Measurements from ENCODE around the gene TPRX2. TPM values are rescaled to one million over a fixed set of nuclear protein-coding genes. Genes with fewer than 3 reads are reported as not detected.

Gene TPRX2
- total RNA-seq, 4 donors from 2014 or later, result not detected

DNA sequence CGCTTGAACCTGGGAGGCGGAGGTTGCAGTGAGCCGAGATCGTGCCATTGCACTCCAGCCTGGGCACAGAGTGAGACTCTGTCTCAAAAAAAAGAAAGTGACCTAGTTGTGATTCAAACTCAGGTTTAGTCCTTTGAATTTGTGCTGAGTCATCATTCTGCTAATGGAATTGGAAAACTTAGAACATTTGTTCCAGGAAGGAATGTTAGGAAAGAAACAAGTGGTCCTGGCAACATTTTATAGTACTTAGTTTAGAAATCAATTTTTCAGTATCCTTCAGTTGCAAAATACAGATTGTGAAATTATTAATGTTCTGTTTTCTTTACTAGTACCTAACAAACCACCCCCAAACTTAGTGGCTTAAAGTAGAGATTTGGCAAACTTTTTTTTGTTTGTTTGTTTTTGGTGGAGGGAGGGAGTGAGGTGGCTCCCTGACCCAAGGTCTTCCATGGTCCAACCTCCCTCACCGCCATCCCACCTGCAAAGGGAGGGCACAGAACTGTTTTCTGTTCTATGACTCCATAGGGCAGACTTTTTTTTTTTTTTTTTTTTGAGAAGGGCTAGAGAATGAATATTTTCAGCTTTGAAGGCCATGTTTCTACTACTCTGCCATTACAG, 36.2 kb downstream of the TPRX2 start:
- Histone ChIP-seq H3K27me3 (no peaks in the 10 kb centered on the region), H3K36me3 (no peaks in the 10 kb centered on the region), H3K4me3 (no peak overlapping the region), H3K27ac (no peak overlapping the region), H3K4me1 (no peaks in the 10 kb centered on the region), H3K9me3 (peaks cover 0 to 5% (median 3%) of the 10 kb centered on the region in 3 donors)
- no peak for DNase-seq
- ATAC-seq, result no peak
- in situ Hi-C loops (cut with MboI; ENCODE audit: low sequenced_read_pairs in 4 of 4), result no loop called here
- no peak for TF ChIP-seq POLR2A (IDR thresholded peaks at IDR 0.05)
- TF ChIP-seq, protein P1, sequence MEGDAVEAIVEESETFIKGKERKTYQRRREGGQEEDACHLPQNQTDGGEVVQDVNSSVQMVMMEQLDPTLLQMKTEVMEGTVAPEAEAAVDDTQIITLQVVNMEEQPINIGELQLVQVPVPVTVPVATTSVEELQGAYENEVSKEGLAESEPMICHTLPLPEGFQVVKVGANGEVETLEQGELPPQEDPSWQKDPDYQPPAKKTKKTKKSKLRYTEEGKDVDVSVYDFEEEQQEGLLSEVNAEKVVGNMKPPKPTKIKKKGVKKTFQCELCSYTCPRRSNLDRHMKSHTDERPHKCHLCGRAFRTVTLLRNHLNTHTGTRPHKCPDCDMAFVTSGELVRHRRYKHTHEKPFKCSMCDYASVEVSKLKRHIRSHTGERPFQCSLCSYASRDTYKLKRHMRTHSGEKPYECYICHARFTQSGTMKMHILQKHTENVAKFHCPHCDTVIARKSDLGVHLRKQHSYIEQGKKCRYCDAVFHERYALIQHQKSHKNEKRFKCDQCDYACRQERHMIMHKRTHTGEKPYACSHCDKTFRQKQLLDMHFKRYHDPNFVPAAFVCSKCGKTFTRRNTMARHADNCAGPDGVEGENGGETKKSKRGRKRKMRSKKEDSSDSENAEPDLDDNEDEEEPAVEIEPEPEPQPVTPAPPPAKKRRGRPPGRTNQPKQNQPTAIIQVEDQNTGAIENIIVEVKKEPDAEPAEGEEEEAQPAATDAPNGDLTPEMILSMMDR (IDR thresholded peaks at IDR 0.05 in 4 of 5, conservative IDR thresholded peaks at IDR 0.05 in 1 of 5), result no peak
- intact Hi-C loops (cut with DNase I; ENCODE audit: low total_unique reads), result no loop called here

DNA sequence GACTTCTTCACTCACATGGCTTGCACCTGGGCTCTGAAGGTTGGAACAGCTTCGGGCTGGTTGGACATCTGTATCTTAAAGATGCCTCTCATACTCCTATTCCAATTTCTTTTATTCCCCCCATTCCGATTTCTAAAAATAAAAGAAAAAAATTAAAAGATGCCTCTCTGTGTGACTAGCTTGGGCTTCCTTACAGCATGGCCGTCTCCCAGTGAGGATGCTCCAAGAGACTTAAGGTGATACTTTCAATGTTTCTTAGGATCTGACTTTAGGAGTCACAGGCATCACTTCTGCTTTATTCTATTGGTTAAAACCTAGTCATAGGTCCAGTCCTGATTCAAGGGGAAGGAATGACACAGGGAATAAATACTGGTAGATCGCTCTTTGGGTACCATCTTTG, 37.0 kb downstream of the TPRX2 start:
- no peak for DNase-seq
- in situ Hi-C loops (cut with MboI; ENCODE audit: low sequenced_read_pairs in 4 of 4), result no loop called here
- intact Hi-C loops (cut with DNase I; ENCODE audit: low total_unique reads), result no loop called here
- no peak overlapping the region for H3K4me3 ChIP-seq
- TF ChIP-seq, protein P1 (IDR thresholded peaks at IDR 0.05 in 4 of 5, conservative IDR thresholded peaks at IDR 0.05 in 1 of 5), result no peak
- TF ChIP-seq POLR2A (IDR thresholded peaks at IDR 0.05), result no peak
- H3K4me1 ChIP-seq, result no peaks in the 10 kb centered on the region
- H3K27me3 ChIP-seq, result no peaks in the 10 kb centered on the region
- no peaks in the 10 kb centered on the region for H3K36me3 ChIP-seq
- ATAC-seq, result no peak
- no peak overlapping the region for H3K27ac ChIP-seq
- H3K9me3 ChIP-seq, result peaks cover 0 to 5% (median 3%) of the 10 kb centered on the region in 3 donors

DNA sequence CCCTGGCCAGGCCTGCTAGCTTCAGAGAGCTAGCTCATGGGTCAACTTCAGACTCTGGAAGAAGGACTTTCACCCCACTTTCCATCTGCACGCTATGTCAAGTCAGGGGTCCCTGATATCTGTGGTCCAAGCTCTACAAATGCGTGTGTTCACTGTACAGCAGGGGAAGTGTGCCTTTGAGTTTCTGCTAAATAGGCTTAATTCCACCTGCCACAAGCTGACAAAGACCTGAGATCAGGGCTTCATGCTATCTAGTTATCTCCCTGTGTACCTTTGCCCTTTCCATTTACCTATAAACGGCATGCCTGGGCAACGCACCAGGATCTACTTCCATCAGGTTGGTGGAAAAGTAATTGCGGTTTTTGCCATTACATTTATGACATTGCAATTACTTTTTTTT, 37.7 kb downstream of the TPRX2 start:
- ATAC-seq, result no peak
- no peak overlapping the region for H3K27ac ChIP-seq
- in situ Hi-C loops (cut with MboI; ENCODE audit: low sequenced_read_pairs in 4 of 4), result no loop called here

DNA sequence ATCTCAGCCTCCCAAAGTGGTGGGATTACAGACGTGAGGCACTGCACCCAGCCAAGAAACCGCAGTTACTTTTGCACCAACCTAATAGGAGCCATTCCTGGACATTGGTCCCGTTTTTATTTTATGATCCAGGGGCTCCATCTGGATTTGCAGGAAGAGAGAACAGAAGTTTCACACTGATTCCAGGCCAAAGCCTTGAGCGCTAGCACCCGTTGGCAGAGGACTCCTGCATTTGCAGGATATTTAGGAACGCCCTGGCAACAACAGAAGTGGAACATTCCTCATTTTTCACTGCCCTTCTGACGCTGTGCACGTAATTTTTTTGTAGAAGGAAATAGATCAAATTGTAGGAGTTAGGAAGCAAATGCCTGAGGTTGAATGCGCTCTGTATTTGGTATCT, 38.8 kb downstream of the TPRX2 start:
- intact Hi-C loops (cut with DNase I; ENCODE audit: low total_unique reads), result no loop called here
- ATAC-seq (no peak), DNase-seq (no peak)
- Histone ChIP-seq H3K36me3 (no peaks in the 10 kb centered on the region), H3K27me3 (peaks cover 0 to 5% (median 0%) of the 10 kb centered on the region in 3 donors), H3K27ac (no peak overlapping the region), H3K4me3 (no peak overlapping the region), H3K9me3 (peaks cover 0 to 5% (median 3%) of the 10 kb centered on the region in 3 donors), H3K4me1 (no peaks in the 10 kb centered on the region)
- in situ Hi-C loops (cut with MboI; ENCODE audit: low sequenced_read_pairs in 4 of 4), result no loop called here
- no peak for TF ChIP-seq POLR2A (IDR thresholded peaks at IDR 0.05)
- TF ChIP-seq, protein P1 (IDR thresholded peaks at IDR 0.05 in 4 of 5, conservative IDR thresholded peaks at IDR 0.05 in 1 of 5), result no peak

More for the DNA sequence above, 37.7 kb downstream of the TPRX2 start:
- Histone ChIP-seq H3K36me3 (no peaks in the 10 kb centered on the region), H3K4me1 (no peaks in the 10 kb centered on the region), H3K4me3 (no peak overlapping the region), H3K27me3 (no peaks in the 10 kb centered on the region), H3K9me3 (peaks cover 0 to 5% (median 3%) of the 10 kb centered on the region in 3 donors)
- no peak for TF ChIP-seq POLR2A (IDR thresholded peaks at IDR 0.05)
- TF ChIP-seq, protein P1 (IDR thresholded peaks at IDR 0.05 in 4 of 5, conservative IDR thresholded peaks at IDR 0.05 in 1 of 5), result no peak
- intact Hi-C loops (cut with DNase I; ENCODE audit: low total_unique reads), result no loop called here
- DNase-seq, result no peak

DNA sequence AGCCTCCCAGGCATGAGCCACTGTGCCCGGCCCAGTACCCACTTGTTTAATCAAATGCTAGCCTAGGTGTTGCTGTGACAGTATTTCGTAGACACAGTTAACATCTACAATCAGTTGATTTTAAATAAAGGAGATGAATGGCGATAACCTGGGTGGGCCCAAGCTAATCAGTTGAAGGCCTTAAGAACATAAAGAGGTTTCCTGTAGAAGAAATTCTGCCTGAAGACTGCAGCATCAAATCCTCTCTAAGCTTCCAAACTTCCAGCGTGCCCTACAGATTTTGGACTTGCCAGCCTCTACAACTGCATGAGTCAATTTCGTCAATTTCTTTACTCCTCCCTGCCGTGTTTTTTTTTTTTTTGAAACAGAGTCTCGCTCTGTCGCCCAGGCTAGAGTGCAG, 40.3 kb downstream of the TPRX2 start:
- Histone ChIP-seq H3K27me3 (peaks cover 0 to 5% (median 0%) of the 10 kb centered on the region in 3 donors), H3K4me3 (no peak overlapping the region), H3K4me1 (no peaks in the 10 kb centered on the region), H3K36me3 (no peaks in the 10 kb centered on the region), H3K27ac (no peak overlapping the region), H3K9me3 (peaks cover 0 to 5% (median 3%) of the 10 kb centered on the region in 3 donors)
- ATAC-seq, result no peak
- intact Hi-C loops (cut with DNase I; ENCODE audit: low total_unique reads), result no loop called here
- in situ Hi-C loops (cut with MboI; ENCODE audit: low sequenced_read_pairs in 4 of 4), result no loop called here
- DNase-seq, result no peak
- TF ChIP-seq, protein P1 (IDR thresholded peaks at IDR 0.05 in 4 of 5, conservative IDR thresholded peaks at IDR 0.05 in 1 of 5), result no peak
- TF ChIP-seq POLR2A (IDR thresholded peaks at IDR 0.05), result no peak

Data from gastrocnemius medialis (tissue), 4 donors.